GM18519 (cell line): Measurements from ENCODE around the gene TBX2.

ENCODE experiments used
- ATAC-seq: cut with Tn5 transposase; IDR thresholded peaks from one replicate; pipeline ENCODE4 v1.9.1; 2021; ENCODE audit warnings: mild to moderate bottlenecking, moderate library complexity; ENCODE audit not compliant: unreplicated experiment, low FRiP score

TBX2 gene

DNA sequence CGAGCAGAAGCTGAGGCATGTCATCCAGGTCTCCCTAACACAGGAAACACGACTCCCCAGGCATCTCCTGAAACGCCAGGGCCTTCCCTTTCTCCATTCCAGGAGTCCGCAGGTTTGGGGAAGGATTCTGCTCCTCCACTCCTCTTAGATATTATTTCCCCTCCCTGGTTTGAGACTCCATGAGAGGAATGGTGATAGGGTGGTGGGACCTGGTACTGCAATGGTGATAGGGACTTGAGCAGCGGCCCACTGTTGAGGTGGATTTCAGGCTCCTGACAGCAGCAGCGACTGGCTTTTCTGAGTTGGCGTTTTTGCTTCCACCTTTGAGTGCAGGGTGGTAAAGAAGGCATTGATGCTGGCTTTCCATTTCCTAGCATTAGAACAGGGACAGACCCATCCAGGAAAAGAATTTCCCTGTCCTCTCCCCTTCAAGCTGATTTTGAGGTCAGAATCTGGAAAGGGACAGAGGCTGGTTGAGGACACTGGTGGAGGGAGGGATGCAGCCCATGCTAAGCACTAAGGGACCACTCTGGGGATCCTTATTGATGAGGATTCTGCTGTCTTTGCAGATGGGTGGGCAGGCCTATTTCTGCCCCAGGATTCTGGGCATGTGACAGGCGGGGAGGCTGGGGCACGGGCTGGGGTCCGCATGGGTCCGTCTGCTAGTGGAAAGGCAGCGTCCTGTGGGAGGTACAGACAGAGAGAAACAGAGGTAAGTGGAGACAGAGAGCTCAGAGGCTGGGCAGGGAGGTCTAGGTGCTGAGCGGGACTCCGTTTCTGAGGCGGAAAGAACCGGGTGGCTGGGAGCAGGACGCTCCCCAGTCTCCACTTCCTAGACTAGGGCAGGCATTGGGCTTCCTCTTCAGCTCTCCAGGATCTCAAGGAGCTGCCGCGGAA lies 51.2 kb downstream of the TBX2 start:
- no peak for ATAC-seq

DNA sequence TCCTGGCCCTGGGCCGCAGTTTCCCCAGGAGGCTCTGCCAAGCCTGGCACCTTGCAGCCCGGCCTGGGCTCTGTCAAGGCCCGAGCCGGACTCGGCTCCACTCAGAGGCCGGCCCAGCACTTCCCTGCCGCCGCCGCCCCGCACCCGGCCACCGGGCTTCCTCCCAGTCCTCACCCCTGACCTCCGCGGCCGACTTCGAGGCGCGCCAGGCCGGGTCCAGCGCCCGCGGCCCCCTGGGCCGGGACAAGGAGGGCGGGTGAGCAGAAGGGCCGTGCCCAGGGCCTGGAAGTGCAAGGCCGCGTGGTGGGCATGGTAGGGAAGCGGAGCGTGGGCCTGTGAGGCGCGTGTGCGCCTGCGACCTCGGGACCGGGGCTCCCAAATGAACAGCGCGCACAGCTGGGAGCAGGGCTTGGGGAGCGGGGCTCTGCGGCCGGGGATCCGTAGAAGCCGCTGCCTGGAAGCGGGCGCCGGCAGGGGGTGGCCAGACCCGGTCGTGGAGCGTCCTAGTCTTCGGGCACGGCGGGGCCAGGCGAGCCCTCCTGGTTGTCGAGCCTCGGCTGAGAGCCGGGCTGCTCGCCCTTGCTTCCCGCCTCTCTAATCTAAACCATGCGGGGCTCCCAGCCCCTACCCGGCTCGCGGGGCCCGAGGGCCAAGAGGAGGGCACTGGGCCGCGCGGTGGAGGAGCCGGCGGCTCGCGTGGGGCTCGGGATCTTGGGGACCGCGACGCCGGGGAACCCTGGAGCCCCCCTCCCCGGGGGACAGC lies 52.1 kb downstream of the TBX2 start:
- no peak for ATAC-seq

DNA sequence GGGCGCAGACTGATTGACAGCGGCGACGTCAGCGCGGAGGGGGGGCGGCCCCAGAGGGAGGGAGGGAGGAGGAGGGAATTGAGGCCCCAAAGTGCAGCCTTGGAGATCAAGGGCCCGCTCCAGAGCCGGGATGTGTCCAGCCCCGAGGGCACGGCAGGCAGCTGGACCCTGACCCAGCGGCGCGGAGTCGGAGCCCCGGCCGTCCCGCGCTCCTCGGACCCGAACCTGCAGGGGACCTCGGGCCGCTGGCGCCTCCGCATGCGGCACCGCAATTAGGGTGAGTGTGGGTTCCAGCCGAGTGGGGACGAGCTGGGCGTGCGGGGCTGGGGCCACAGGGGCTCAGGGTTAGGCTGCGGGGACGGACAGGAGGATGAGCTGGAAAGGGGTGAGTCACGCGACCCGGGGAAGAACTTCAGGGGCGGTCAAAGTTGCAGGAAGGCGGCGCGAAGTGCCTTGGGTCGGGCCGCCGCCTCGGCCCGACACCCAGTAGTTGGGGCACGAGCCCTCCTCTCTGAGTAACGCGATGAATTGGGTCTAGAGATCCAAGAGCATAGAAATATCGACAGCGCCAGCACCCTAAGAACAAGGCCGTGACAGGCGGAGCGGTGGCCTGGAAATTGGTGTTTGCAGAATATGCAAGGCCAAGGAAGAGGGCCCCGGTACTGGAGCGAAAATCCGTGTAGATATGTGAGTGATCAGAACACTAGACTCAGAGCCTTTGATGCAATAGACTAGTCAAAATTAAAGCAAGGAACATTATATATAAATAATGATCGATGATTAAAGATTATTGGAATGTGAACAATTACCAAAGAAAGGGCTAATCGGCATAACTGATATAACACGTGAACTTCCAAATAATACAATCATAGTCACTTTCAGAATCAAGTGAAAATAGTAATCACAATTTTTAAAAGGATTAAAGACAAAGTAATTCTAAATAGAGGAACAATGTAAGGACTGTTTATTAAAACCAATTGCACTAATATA lies 53.0 kb downstream of the TBX2 start, which contains the start of gene TBX4:
TSS of gene TBX4 (plus strand) at position 122 of the 990 bp plus-strand sequence. CDS start 4,069 bp downstream, outside the sequence.
- no peak for ATAC-seq

GRCh38 chr17:61453566-61454380 lies 54.1 kb downstream of the TBX2 start:
- no peak for ATAC-seq

- ATAC-seq = no peak
These were observed 55.0 kb downstream of the TBX2 start for GRCh38 chr17:61454381-61455323.

GRCh38 chr17:61455324-61456060 lies 55.8 kb downstream of the TBX2 start:
- no peak for ATAC-seq

- no peak for ATAC-seq
These were observed 56.5 kb downstream of the TBX2 start for GRCh38 chr17:61456061-61456681.

DNA sequence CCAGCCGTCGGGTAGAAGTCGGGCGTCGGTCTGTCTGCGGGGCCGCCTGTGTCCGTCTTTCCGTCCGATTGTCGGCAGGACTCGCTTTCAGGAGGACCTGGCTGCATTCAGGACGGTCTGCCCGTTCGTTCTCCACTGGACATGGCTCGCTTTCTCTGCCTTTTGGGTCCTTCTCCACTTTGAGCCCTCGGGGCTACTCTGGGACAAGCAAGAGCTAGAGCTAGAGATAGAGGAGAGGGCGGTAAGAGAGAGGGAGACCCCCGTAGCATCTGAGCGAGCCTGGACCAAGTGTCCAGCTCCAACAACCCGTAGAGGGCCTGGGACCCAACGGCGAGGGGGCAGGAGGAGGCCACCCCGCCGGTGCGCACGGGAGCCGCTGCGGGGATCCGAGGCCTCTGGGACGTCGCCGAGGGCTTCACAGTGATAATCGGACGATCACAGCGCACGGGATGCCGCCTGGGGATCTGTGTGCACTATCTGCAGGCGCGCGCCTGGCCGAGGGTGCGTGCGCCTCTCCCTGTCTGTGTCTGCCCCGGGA lies 57.1 kb downstream of the TBX2 start:
- no peak for ATAC-seq

GRCh38 chr17:61457226-61457983 lies 57.8 kb downstream of the TBX2 start:
- ATAC-seq = no peak

GRCh38 chr17:61458000-61458399 lies 58.4 kb downstream of the TBX2 start:
- ATAC-seq = no peak

DNA sequence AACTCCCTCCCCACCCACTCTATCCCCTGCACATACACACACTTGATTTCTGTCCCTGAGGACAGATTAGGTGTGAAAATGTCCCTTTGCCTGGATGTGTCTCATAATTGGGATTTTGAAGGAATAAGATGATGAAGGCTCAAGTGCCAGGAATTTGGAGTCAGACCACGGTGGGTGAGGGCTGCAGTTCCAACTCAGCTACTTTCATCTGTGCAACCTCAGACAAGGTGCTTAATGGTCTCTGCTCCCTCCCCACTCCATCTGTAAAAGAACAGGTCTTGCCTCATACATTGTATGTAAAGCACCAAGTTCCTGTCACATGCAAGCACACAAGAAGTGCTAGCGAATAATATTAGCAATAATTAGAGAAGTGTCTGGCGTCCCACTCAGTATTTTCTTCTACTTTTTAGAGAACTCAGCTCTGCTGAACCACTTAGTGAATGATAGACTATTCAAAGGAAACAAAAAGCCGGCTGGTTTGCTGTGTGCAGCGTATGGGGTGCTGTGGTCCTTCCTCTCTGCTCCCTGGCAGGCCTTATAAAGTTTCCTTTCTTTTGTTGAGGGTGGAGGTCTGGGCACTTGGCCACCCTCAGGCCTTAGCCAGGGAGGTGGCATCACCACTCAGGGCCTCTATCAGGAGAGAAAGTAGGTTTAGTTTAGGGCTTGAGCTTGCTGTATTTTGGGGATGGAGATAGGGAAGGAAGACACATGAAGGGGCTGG lies 58.9 kb downstream of the TBX2 start:
- no peak for ATAC-seq
